ENCODE measurements around the gene GOLGA6A.
"Not testable (repeated sequence)": the region's sequence is repeated elsewhere in the genome, so short reads cannot be mapped to it uniquely, and the experiment has no call there.

Gene GOLGA6A

GRCh38 chr15:74082450-74082849 is at the start of gene GOLGA6A:
Gene GOLGA6A (minus strand): TSS chr15:74082550. CDS start chr15:74082509, 41 bp downstream.
- not testable (repeated sequence) for H3K36me3 Mint-ChIP-seq (ENCODE audit: low read depth); DNase-seq; H3K27me3 Mint-ChIP-seq (ENCODE audit: low read depth, poor library complexity); H3K27ac Mint-ChIP-seq; H3K4me1 Mint-ChIP-seq; H3K9me3 Mint-ChIP-seq; H3K4me3 Mint-ChIP-seq

- peaks cover 18% of the 10 kb centered on the region for H3K9me3 Mint-ChIP-seq
- peaks cover 5% of the 10 kb centered on the region for H3K36me3 Mint-ChIP-seq (ENCODE audit: low read depth)
- peaks cover 67% of the 10 kb centered on the region for H3K4me1 Mint-ChIP-seq
- peaks cover 93% of the 10 kb centered on the region for H3K27me3 Mint-ChIP-seq (ENCODE audit: low read depth, poor library complexity)
- H3K4me3 Mint-ChIP-seq = peak overlapping the region; percentile 80
- H3K27ac Mint-ChIP-seq = no peak overlapping the region
- no peak for DNase-seq
- TF ChIP-seq CTCF (IDR thresholded peaks at IDR 0.05) = no peak
These were observed 49.5 kb upstream of the GOLGA6A start for GRCh38 chr15:74131628-74132413.

GRCh38 chr15:74130849-74131627 is 48.7 kb upstream of the GOLGA6A start:
- no peak for DNase-seq
- peaks cover 18% of the 10 kb centered on the region for H3K9me3 Mint-ChIP-seq
- H3K27ac Mint-ChIP-seq = no peak overlapping the region
- H3K4me1 Mint-ChIP-seq = peaks cover 65% of the 10 kb centered on the region
- H3K36me3 Mint-ChIP-seq (ENCODE audit: low read depth) = peaks cover 5% of the 10 kb centered on the region
- no peak for TF ChIP-seq CTCF (IDR thresholded peaks at IDR 0.05)
- H3K27me3 Mint-ChIP-seq (ENCODE audit: low read depth, poor library complexity) = peaks cover 96% of the 10 kb centered on the region
- H3K4me3 Mint-ChIP-seq = peak overlapping the region; percentile 80

GRCh38 chr15:74130155-74130848 is 48.0 kb upstream of the GOLGA6A start, which contains the start of gene ISLR2:
Gene ISLR2 (plus strand): TSS chr15:74130586. CDS start chr15:74132755, 2,169 bp downstream.
- Mint-ChIP-seq H3K4me1 (peaks cover 63% of the 10 kb centered on the region), H3K4me3 (peak within 1 kb of the TSS; percentile 80), H3K27me3 (ENCODE audit: low read depth, poor library complexity) (peaks cover 89% of the 10 kb centered on the region), H3K27ac (no peak within 1 kb of the TSS), H3K36me3 (ENCODE audit: low read depth) (peaks cover 5% of the 10 kb centered on the region), H3K9me3 (peaks cover 18% of the 10 kb centered on the region)
- peak; percentile 61 for DNase-seq
- TF ChIP-seq CTCF (IDR thresholded peaks at IDR 0.05) = no peak

GRCh38 chr15:74129586-74130154 is 47.3 kb upstream of the GOLGA6A start:
- peak overlapping the region; percentile 80 for H3K4me3 Mint-ChIP-seq
- DNase-seq = peak; percentile 40
- H3K9me3 Mint-ChIP-seq = peaks cover 18% of the 10 kb centered on the region
- peaks cover 82% of the 10 kb centered on the region for H3K27me3 Mint-ChIP-seq (ENCODE audit: low read depth, poor library complexity)
- TF ChIP-seq CTCF (IDR thresholded peaks at IDR 0.05) = no peak
- H3K4me1 Mint-ChIP-seq = peaks cover 59% of the 10 kb centered on the region
- H3K36me3 Mint-ChIP-seq (ENCODE audit: low read depth) = peaks cover 5% of the 10 kb centered on the region
- H3K27ac Mint-ChIP-seq = no peak overlapping the region
